HT-29 (cell line): ENCODE data around the gene WDR5. TPM values are rescaled to one million over a fixed set of nuclear protein-coding genes. Genes with fewer than 3 reads are reported as not detected.

Experiments used
- DNase-seq: peaks from one replicate; pipeline ENCODE4 v3.0.0-alpha.2; 2015; ENCODE audit warnings: low spot score
- total RNA-seq: library from RNA; depleted of rRNA; stranded (reverse); fragments of >200 nt; shearing (Covaris generic); gene quantifications from 2 replicates; pipeline ENCODE4 v1.2.3, GENCODE V29; 2014

WDR5 gene
- total RNA-seq, 1 experiment from 2014 or later, result 37.3 TPM

DNA sequence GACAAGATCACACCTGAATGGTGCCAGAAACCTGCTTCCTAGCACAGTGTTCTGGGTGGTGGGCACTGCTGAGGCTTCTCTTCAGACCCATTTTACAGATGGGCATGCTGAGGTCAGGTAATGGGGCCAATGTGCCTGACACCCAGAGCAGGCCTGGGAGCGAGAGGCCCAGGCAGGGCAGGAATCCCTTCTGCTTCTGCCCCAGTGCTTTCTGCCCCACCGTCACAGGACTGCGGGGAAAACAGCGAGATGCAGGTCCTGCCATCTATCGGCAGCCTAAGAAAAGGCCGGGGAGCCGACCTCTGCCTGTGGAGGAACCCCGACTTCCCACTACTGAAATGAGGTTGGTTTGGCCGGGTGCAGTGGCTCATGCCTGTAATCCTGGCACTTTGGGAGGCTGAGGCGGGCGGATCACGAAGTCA lies 51.2 kb downstream of the WDR5 start:
- DNase-seq, result peak; percentile 37

DNA sequence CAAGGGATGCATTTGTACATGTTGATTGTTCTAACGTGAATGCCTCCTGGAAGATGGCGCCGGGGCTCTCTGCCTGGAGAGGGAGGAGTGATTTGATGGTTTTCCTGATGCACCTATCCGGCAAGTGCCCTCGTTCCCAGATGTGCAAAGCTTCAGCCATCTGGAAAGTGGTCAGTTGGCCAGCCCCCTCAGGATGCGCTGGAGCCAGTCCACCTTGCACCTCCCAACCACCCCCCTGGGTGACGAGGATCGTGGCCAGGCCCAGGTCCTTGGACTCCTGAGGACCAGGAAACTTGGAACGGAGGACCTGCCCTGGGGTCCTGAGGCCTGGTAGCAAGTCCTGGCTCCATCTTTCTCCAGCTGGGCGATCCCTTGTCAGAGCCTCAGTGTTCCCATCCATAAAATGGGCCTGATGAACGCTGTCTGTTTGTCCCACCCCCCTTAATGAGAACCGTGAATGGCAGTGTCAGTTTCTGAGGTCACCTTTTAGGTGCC lies 52.1 kb downstream of the WDR5 start:
- DNase-seq, result no peak

- DNase-seq, result no peak
Observed at GRCh38 chr9:134188386-134189144, 52.7 kb downstream of the WDR5 start.

- no peak for DNase-seq
Observed at GRCh38 chr9:134189145-134189469, 53.2 kb downstream of the WDR5 start.

GRCh38 chr9:134189470-134190231 lies 53.8 kb downstream of the WDR5 start:
- no peak for DNase-seq

DNA sequence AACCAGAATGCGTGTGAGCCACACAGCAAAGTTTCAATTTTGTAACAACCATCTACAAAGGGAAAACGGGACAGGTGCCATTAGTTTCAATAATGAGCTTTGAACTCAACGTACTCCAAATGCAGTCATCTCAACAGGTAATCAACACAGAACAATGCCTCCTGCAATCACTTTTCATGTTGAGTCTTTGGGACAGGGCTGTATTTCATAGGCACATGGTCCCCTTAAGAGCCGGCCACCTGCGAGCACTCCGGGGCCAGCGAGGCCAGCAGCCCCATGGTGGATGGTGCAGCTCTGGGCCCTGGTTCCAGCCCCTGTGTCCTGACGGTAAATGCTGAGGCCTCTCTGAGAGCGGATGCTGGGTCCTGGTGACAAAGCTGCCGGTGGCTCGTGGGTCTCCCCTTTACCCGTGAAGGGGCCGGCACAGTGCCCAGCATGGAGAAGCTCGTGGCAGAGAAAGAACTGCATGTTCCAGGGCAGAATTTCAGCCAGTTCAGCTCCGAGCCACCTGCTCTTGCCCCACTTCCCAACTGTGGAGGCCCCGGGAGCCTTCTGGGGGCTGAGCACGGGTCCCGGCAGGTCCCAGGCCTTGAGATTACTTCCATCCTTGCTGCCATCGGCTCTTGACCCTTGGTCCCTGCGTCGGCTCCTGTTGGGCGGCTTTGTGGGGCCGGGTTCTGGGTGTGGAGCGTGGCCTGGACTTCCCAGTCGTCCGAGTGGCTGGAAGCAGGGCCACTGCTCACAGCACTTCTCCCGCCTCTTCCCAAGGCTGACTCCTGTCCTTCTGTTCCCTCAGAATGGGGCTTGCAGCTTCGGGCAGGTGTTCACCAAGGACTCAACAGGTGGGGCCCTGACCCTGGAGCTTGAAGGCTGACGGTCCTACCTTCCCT lies 54.6 kb downstream of the WDR5 start:
- DNase-seq, result no peak

DNA sequence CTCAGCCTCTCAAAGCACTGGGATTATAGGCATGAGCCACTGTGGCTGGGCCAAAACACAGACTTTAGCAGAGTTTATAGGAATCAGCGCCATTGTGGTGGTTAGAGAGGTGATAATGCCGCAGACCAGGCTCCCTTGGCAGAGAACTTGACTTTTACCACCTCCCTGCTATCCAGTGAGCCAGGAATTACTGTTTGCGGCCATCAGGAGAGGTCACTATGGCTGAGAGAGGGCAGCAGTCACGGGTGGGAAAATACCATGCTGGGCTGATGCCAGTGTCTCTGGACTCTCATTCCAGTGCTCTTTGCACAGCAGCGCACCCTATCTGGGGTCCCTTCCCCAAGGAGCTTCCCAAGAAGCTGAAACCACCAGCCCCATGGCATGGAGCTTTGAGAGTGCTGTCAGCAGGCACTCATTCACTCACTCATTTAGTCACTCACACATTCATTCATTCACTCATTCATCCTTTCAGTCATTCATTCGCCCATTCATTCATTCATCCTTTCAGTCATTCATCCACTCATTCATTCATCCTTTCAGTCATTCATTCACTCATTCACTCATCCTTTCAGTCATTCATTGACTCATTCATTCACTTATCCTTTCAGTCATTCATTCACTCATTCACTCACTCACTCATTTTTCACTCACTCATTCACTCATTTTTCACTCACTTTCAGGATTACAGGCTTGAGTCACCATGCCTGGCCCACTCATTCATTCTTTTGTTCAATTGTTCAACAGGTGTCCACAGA lies 55.8 kb downstream of the WDR5 start:
- DNase-seq, result no peak

- DNase-seq, result no peak
Observed at GRCh38 chr9:134192311-134192950, 56.5 kb downstream of the WDR5 start.

GRCh38 chr9:134192951-134193731 lies 57.3 kb downstream of the WDR5 start:
- DNase-seq, result no peak

- DNase-seq, result no peak
Observed at GRCh38 chr9:134193912-134194535, 58.1 kb downstream of the WDR5 start.

GRCh38 chr9:134195558-134195957 lies 59.7 kb downstream of the WDR5 start:
- DNase-seq, result no peak

DNA sequence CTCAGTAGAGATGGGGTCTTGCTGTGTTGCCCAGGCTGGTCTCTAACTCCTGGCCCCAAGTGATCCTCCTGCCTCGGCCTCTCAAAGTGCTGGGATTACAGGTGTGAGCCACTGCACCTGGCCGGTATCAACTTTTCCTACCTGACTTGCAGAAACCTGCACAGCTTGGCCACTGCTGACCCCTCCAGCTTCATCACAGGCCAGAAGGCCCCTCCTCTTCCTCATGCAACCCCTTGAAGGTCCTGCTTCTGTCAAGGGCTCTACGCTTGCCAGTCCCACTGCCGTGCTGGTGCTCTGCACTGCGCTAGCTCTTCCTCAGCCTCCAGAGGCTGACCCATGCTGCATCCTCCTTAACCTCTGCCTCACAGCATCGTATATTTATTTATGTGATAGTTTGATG lies 61.0 kb downstream of the WDR5 start:
- no peak for DNase-seq

DNA sequence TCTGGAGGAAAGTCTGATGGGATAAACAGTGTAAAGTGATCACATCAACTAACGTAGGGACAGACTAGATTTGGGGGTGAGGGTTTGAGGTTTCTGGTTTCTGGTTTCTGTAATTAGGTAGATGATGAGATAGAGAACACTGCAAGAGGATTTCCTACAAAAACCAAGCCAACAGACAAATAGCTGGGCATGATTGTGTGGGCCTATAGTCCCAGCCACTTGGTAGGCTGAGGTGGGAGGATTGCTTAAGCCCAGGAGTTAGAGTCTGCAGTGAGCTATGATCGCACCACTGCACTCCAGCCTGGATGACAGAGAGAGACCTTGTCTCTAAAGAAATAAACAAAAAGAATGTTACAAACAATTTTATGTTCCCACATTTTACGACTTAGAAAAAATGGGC lies 62.9 kb downstream of the WDR5 start:
- DNase-seq, result no peak

DNA sequence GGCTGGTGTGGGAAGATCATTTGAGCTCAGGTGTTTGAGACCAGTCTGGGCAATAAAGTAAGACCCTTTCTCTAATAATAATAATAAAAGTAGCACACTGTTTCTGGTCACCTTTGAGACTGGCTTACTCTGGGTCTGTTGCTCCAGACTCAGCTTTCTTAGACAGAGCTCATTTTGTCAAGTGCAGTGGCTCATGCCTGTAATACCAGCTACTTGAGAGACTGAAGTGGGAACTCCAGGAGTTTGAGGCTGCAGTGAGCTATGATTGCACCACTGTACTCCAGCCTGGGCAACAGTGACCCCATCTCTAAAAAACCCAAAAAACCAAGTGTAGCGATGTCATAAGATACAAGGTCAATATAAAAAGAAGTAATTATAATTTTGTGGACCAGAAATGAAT lies 64.8 kb downstream of the WDR5 start:
- DNase-seq, result no peak

GRCh38 chr9:134203224-134203623 lies 67.3 kb downstream of the WDR5 start:
- DNase-seq, result no peak

- DNase-seq, result no peak
Observed at GRCh38 chr9:134204041-134204440, 68.2 kb downstream of the WDR5 start.

DNA sequence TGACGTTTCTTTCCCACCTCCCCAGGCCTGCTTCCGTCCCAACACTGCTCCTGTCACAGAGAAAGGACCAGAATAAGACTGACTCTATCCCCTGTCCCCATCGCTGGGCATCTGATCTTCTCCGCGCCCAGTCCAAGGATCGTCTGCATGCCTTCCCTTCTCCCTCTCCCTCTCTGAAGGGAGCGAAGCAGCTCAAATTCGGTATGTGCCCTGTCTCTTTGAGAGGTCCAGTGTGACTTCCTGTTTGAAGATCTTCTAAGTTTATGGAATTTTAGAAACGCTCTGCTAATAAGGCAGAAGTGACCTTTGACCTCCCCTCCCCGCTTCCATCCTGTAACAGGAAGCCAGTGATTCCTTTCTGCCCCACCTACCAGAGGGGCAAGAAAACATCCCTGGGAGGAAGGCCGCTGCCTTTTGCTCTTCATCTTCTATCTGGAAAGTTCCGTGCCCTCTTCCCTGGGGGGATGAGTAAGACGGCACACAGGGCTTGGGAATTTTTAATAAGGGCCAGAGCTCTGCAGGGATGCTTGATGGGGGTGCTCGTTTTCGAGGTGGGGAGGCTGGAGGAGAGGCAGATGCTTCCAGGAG lies 69.2 kb downstream of the WDR5 start:
- peak; percentile 41 for DNase-seq

DNA sequence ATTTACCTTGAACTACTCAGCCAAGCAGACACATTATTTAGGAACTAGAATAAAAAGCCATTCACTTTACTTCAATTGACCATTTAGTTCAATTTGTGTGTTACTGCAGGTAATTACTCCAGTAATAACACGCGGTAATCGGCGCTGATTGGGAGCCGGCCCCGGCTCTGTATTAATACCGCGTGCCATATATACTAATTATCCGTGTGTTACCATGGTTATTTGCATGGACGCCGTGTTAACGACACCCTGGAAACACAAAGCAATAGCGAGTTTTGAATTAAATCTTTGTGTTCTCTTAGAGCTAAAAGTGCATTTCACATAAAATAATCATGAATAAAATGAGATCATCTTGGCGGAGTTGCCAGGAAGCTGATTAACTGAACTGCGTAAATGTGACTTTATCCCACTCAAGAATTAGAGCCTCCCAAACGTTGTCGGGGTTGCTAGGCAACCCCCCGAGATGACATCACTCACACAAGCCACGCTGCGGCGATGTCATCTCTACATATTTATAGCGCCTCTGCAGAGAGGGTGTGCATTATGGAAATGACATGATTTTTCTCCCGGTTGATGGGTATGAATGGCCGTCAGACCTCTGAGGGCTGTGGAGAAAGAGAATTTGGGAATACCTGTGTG lies 69.9 kb downstream of the WDR5 start:
- DNase-seq, result no peak
